Immature natural killer cell (primary cell): ENCODE data around the gene ABT1. TPM values are rescaled to one million over a fixed set of nuclear protein-coding genes. Genes with fewer than 3 reads are reported as not detected.
A peak's percentile ranks its signal among the peaks of the same experiment; 100 is the strongest.

Source experiments
- DNase-seq, 3 donors: peaks; one replicate each; pipeline ENCODE4 v3.0.0; 2022; ENCODE audit warnings: mixed read lengths in 1 of 3
- H3K27ac Mint-ChIP-seq, 6 donors: one replicate each; pipeline ENCODE4 v1.8.0; 2020; ENCODE audit warnings: mixed read lengths in 6 of 6, mild to moderate bottlenecking in 5 of 6, inconsistent platforms in 4 of 6, moderate library complexity in 3 of 6
- H3K27me3 Mint-ChIP-seq, 3 donors: one replicate each; pipeline ENCODE4 v1.8.0; 2020 to 2021; ENCODE audit warnings: low read depth in 3 of 3, mild to moderate bottlenecking in 3 of 3, mixed read lengths in 3 of 3, moderate library complexity in 3 of 3, inconsistent platforms in 1 of 3
- H3K36me3 Mint-ChIP-seq, 3 donors: one replicate each; pipeline ENCODE4 v1.8.0; 2020; ENCODE audit warnings: mixed read lengths in 3 of 3, inconsistent platforms in 2 of 3, mild to moderate bottlenecking in 2 of 3
- H3K4me1 Mint-ChIP-seq, 2 donors: one replicate each; pipeline ENCODE4 v1.8.0; 2020; ENCODE audit warnings: inconsistent platforms in 2 of 2, mild to moderate bottlenecking in 2 of 2, mixed read lengths in 2 of 2, moderate library complexity in 1 of 2
- H3K4me3 Mint-ChIP-seq, 5 donors: one replicate each; pipeline ENCODE4 v1.8.0; 2020; ENCODE audit warnings: mild to moderate bottlenecking in 5 of 5, mixed read lengths in 5 of 5, inconsistent platforms in 3 of 5, moderate library complexity in 3 of 5
- H3K9me3 Mint-ChIP-seq, 6 donors: one replicate each; pipeline ENCODE4 v1.8.0; 2020; ENCODE audit warnings: mild to moderate bottlenecking in 6 of 6, mixed read lengths in 6 of 6, inconsistent platforms in 4 of 6, moderate library complexity in 3 of 6
- polyA plus RNA-seq, 3 donors: library from polyadenylated mRNA; unstranded; fragments of 300-500 nt; fragmentation: Illumina TruSeq; gene quantifications; one replicate each; pipeline ENCODE4 v1.2.3, GENCODE V29; 2021

Gene ABT1
- polyA plus RNA-seq, 3 donors from 2014 or later = 44.5 to 81.1 (median 63.6) TPM

GRCh38 chr6:26561533-26562466, 35.0 kb upstream of the ABT1 start:
- Mint-ChIP-seq H3K4me3 (no peak overlapping the region), H3K27ac (no peak overlapping the region), H3K4me1 (no peaks in the 10 kb centered on the region), H3K27me3 (peaks cover 0 to 4% (median 0%) of the 10 kb centered on the region in 3 donors), H3K36me3 (no peaks in the 10 kb centered on the region), H3K9me3 (no peaks in the 10 kb centered on the region)
- no peak for DNase-seq

- Mint-ChIP-seq H3K9me3 (peaks cover 0 to 2% (median under 1%) of the 10 kb centered on the region in 6 donors), H3K4me1 (peaks cover 4 to 8% of the 10 kb centered on the region in 2 donors), H3K4me3 (no peak overlapping the region), H3K27me3 (peaks cover 10 to 12% (median 11%) of the 10 kb centered on the region in 3 donors), H3K27ac (no peak overlapping the region), H3K36me3 (peaks cover 0 to 2% (median 0%) of the 10 kb centered on the region in 3 donors)
- no peak for DNase-seq
Observed at GRCh38 chr6:26563488-26563887, 33.3 kb upstream of the ABT1 start.

DNA sequence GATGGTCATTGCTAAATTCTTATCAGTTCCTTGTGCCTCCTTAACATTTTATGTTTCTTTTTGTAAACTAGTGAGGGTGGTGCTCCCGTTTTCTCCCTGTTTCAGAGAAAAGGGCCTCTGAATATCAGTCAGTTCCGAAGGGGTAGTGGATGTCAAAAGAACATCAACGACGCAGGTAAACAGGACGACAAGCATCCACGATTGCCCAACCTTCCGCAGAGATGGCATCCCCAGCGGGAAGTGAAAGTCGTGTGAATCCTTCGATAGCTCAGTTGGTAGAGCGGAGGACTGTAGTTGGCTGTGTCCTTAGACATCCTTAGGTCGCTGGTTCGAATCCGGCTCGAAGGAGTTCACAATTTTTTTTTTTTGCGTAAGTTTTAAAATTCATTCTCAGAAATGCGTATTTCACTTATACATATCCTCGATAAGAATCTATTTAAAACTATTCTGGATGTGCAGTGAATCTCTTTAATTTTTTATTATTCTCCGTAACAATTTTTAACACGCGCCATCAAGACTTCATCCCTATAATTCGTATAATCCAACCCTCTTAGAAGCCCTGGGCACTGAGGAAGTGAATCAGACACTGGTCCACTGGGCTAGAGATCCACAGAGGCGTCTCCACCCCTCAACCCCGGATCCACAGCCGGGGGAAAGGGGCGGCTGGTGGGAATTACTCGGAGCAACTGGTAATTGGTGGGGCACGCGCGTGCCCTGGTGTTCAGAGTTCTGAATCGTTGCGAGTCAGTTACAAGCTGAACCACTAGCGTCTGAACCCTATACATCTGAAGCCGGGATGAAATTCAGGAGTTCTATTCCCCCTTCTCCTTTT, 27.9 kb upstream of the ABT1 start:
- H3K36me3 Mint-ChIP-seq = peaks cover 0 to 3% (median 0%) of the 10 kb centered on the region in 3 donors
- H3K4me3 Mint-ChIP-seq = peak overlapping the region; percentile 96 to 99 (median 98)
- peaks cover 0 to 5% (median 3%) of the 10 kb centered on the region in 6 donors for H3K9me3 Mint-ChIP-seq
- peak; percentile 96 to 97 (median 96) for DNase-seq
- H3K27me3 Mint-ChIP-seq = peaks cover 32 to 40% (median 39%) of the 10 kb centered on the region in 3 donors
- H3K4me1 Mint-ChIP-seq = peaks cover 31 to 37% of the 10 kb centered on the region in 2 donors
- peak overlapping the region; percentile 87 to 98 (median 94) for H3K27ac Mint-ChIP-seq

DNA sequence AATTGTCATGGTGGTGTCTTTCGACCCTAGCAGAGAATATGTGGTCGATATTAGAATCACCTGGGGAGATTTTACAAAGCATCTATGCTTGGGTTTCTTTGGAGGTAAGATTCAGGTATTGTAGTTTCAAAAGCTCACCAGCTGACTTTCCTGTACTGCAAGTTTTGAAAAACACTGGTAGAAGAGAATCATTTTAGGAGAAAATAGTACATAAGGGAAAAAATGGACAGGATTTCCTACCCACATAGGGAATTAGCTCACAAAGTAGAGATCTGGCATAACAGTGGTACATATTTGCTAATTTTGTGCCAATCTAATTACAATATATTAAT, 27.4 kb upstream of the ABT1 start:
- peak overlapping the region; percentile 96 to 99 (median 98) for H3K4me3 Mint-ChIP-seq
- H3K27ac Mint-ChIP-seq = peak overlapping the region; percentile 87 to 98 (median 94)
- no peak for DNase-seq
- peaks cover 0 to 3% (median 0%) of the 10 kb centered on the region in 3 donors for H3K36me3 Mint-ChIP-seq
- peaks cover 31 to 37% of the 10 kb centered on the region in 2 donors for H3K4me1 Mint-ChIP-seq
- H3K9me3 Mint-ChIP-seq = peaks cover 0 to 5% (median 3%) of the 10 kb centered on the region in 6 donors
- H3K27me3 Mint-ChIP-seq = peaks cover 32 to 40% (median 39%) of the 10 kb centered on the region in 3 donors

DNA sequence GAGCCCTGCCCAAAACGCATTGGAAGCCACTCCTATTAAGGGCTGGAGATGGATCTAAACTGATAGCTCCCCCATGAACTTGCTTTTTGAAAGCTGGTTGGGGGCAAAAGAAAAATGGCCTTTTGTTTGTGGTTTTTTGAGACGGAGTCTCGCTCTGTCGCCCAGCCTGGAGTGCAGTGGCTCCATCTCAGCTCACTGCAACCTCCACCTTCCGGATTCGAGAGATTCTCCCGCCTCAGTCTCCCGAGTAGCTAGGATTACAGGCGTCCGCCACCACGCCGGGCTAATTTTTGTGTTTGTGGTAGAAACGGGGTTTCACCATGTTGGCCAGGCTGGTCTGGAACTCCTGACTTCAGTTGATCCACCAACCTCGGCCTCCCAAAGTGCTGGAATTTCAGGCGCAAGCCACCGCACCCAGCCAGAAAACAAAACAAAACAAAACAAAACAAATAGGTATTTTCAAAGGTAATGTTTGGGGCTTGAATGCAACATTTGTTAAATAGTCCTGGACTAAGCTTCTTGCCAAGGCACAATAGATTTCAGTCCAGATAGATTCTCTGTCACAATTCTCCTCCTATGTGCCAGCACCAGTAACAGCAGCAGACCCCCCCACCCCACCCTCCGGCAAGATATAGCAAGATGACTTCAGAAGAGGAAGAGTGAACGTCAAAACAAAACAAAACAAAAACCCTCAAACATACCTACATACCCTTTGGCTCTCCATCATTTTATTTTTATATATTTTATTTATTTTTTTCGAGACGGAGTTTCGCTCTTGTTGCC, 26.5 kb upstream of the ABT1 start:
- Mint-ChIP-seq H3K4me1 (peaks cover 31 to 37% of the 10 kb centered on the region in 2 donors), H3K9me3 (peaks cover 0 to 5% (median 3%) of the 10 kb centered on the region in 6 donors), H3K36me3 (peaks cover 0 to 3% (median 0%) of the 10 kb centered on the region in 3 donors), H3K4me3 (peak overlapping the region in 1 of 5 donors; percentile 96), H3K27me3 (peaks cover 32 to 40% (median 39%) of the 10 kb centered on the region in 3 donors), H3K27ac (no peak overlapping the region)
- no peak for DNase-seq

DNA sequence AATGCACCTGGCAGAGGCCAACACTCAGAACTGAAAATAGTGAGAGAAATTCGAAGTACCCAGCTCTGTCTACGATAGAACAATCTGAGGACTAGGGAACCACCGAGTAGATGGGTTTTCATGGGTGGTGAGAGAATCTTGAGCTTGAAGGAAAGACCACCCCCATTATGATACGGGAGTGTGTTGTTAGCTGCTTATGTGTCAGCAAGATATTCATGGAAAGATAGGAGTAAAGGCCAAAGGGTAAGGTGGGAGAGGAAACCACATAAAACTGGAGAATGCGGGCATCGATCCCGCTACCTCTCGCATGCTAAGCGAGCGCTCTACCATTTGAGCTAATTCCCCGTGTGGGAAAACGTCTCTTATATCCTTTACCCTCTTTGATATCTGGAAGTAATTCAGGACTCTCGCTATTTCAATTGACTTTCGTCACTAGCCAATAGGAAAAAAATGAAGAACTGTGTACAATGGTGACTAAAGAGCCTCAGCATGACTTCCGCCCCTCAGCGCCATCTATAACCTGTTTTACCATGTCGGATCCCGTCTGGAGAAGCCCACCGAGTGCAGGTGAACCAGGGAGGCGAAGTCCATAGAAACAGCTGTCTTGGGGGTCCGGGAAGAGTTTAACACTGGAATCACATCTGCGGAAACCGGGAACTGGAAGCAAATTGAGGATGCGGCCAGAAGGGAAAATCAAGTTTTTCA, 25.0 kb upstream of the ABT1 start:
- Mint-ChIP-seq H3K4me1 (peaks cover 31 to 43% of the 10 kb centered on the region in 2 donors), H3K4me3 (peak overlapping the region; percentile 90 to 95 (median 91)), H3K9me3 (peaks cover 0 to 5% (median 3%) of the 10 kb centered on the region in 6 donors), H3K36me3 (peaks cover 0 to 3% (median 0%) of the 10 kb centered on the region in 3 donors), H3K27ac (peak overlapping the region; percentile 73 to 93 (median 87)), H3K27me3 (peaks cover 34 to 40% (median 39%) of the 10 kb centered on the region in 3 donors)
- DNase-seq = peak; percentile 66 to 80 (median 72)

DNA sequence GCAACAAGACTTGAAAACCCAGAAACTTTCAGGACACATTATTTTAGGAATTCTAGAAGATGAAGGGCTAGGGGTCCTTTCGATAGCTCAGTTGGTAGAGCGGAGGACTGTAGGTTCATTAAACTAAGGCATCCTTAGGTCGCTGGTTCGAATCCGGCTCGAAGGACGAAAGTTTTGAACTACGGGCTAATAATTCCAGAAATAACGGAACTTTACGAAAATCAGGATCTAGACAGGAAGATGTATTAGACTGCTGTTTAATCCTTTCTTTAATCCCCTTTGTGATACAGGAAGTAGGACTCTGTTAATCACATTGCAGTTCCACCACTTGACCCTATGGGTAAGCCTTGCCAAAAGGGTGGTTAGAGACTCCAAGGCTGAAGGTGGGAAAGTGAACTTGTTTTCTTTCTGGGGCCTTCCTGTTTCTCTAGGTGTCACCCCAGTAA, 21.2 kb upstream of the ABT1 start:
- H3K27me3 Mint-ChIP-seq = peaks cover 25 to 35% (median 33%) of the 10 kb centered on the region in 3 donors
- peaks cover 4 to 11% (median 5%) of the 10 kb centered on the region in 6 donors for H3K9me3 Mint-ChIP-seq
- no peaks in the 10 kb centered on the region for H3K36me3 Mint-ChIP-seq
- no peak for DNase-seq
- peaks cover 26 to 44% of the 10 kb centered on the region in 2 donors for H3K4me1 Mint-ChIP-seq
- H3K4me3 Mint-ChIP-seq = no peak overlapping the region
- no peak overlapping the region for H3K27ac Mint-ChIP-seq

DNA sequence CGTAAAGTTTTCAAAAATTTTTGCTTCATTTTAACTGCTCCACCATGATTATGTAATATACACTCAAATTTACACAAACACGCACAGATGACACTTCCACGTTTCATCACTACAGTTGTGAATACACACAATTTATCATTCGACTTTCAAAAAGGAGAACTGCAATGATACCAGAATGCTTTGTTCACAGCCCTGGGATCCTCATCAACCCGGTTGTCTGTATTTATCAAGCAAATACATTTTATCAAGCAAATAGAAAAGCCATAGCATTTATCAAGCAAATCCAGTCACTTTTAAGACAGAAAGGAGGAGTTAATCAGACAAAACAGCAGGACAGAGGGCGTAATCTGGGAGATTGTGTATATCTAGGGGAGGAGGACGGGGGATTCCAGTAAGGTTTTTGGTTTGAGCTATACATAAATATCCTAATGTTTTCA, 20.3 kb upstream of the ABT1 start:
- Mint-ChIP-seq H3K9me3 (peaks cover 4 to 11% (median 5%) of the 10 kb centered on the region in 6 donors), H3K4me3 (peak overlapping the region in 3 of 5 donors; percentile 16 to 89 (median 86)), H3K27ac (peak overlapping the region in 1 of 6 donors; percentile 36), H3K36me3 (no peaks in the 10 kb centered on the region), H3K27me3 (peaks cover 24 to 34% (median 34%) of the 10 kb centered on the region in 3 donors), H3K4me1 (peaks cover 25 to 42% of the 10 kb centered on the region in 2 donors)
- DNase-seq = no peak

- Mint-ChIP-seq H3K4me3 (peak overlapping the region; percentile 48 to 89 (median 85)), H3K36me3 (no peaks in the 10 kb centered on the region), H3K4me1 (peaks cover 18 to 35% of the 10 kb centered on the region in 2 donors), H3K9me3 (peaks cover 4 to 11% (median 5%) of the 10 kb centered on the region in 6 donors), H3K27ac (peak overlapping the region in 4 of 6 donors; percentile 29 to 87 (median 72)), H3K27me3 (peaks cover 17 to 27% (median 27%) of the 10 kb centered on the region in 3 donors)
- peak; percentile 38 to 60 (median 49) for DNase-seq
Observed at GRCh38 chr6:26576929-26577719, 19.6 kb upstream of the ABT1 start.

- Mint-ChIP-seq H3K27me3 (peaks cover 12 to 22% (median 21%) of the 10 kb centered on the region in 3 donors), H3K4me1 (peaks cover 12 to 30% of the 10 kb centered on the region in 2 donors), H3K4me3 (peak overlapping the region; percentile 48 to 89 (median 85)), H3K36me3 (no peaks in the 10 kb centered on the region), H3K9me3 (peaks cover 4 to 11% (median 5%) of the 10 kb centered on the region in 6 donors), H3K27ac (peak overlapping the region in 2 of 6 donors; percentile 81 to 87)
- DNase-seq = no peak
Observed at GRCh38 chr6:26577720-26578072, 19.1 kb upstream of the ABT1 start.

DNA sequence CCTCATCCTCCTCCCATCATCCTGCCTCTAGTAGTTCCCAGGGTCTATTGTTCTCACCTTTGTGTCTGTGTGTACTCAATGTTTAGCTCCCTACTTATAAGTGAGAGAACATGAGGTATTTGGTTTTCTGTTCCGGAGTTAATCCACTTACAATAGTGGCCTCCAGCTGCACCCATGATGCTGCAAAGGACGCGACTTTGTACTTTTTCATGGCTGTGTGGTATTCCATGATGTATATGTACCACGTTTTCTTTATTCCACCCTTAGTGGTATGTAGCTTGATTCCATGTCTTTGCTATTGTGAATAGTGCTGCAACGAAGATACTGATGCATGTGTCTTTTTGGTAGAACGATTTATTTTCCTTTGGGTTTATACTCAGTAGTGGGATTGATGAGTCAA, 18.5 kb upstream of the ABT1 start:
- peaks cover 4 to 11% (median 5%) of the 10 kb centered on the region in 6 donors for H3K9me3 Mint-ChIP-seq
- no peak for DNase-seq
- peak overlapping the region in 2 of 6 donors; percentile 33 to 34 for H3K27ac Mint-ChIP-seq
- H3K4me1 Mint-ChIP-seq = peaks cover 10 to 26% of the 10 kb centered on the region in 2 donors
- H3K36me3 Mint-ChIP-seq = no peaks in the 10 kb centered on the region
- H3K4me3 Mint-ChIP-seq = peak overlapping the region in 4 of 5 donors; percentile 13 to 71 (median 21)
- H3K27me3 Mint-ChIP-seq = peaks cover 12 to 23% (median 22%) of the 10 kb centered on the region in 3 donors
